ENCODE results near the gene SYVN1.
A peak's percentile ranks its signal among the peaks of the same experiment; 100 is the strongest.
"Not testable (repeated sequence)": the region's sequence is repeated elsewhere in the genome, so short reads cannot be mapped to it uniquely, and the experiment has no call there.

Gene SYVN1

DNA sequence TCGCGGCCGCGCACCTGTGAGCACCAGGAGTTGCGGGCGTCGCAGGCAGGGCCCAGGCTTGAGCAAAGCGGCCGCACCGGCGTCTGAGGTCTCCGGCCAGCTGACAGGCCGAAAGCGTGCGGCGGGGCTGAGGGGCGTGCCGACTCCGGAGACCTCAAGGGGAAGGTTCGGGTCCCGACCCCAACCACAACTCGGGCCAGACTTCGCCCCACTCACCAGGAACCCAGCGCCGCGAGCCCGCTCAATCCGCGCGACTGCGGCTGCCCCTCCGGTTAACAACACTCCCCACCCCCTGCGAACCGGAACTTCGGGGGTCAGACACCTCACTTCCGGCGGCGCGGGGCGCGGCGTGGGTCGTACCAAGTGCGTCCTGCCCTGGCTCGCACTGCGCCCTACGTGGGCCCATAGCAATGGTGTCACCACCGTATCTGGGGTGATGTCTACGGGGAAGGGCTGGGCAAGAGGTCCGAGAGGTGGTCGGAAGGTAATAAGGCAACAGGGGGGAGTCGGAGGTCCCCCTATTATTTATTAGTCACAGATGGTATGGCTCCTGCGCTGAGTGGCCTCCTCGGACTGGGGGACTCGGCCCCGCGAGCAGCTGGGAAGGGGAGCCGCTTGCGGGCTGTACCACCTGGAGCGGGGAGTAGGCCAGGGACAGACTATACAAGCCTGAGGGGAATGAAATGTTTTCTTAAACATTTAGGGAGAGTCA, at the start of gene SYVN1:
Gene SYVN1 (minus strand): TSS at position 280 of the 712 bp plus-strand sequence. CDS start 918 bp downstream, outside the sequence.
- Mint-ChIP-seq H3K27me3 (no peaks in the 10 kb centered on the region), H3K27ac (peak within 1 kb of the TSS; percentile 100), H3K4me1 (ENCODE audit: low read depth) (peaks cover 38% of the 10 kb centered on the region), H3K4me3 (peak within 1 kb of the TSS; percentile 99), H3K9me3 (ENCODE audit: low read depth) (no peaks in the 10 kb centered on the region), H3K36me3 (no peaks in the 10 kb centered on the region)

DNA sequence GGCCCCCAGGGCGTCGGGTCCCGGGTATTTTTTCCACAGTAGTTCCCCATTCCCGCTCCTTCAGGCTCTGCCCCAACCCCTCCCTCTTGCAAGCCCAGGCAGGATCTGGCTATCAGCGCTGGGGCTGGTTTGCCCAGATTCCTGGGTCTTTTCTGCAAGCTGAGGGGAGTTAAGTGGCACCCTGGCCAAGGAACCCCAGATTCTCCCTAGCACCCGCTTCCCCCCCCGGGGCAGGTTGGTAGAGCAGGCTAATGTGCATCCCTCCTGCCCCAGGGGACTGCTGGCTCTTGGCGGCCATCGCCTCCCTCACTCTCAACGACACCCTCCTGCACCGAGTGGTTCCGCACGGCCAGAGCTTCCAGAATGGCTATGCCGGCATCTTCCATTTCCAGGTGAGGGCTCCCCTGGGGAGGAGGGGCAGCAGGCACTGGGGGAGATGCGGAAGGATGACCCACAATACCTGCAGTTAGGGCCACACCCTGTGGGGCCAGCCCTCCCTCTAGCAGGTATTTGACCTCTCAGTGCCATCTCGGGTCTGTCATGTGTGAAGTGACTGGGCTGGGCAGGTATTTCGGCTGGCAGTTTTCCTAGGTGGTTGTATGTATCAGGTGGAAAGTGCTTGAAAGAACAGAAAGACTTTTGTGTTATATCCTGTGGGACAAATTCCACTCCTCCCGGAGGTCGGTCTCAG, 49.0 kb upstream of the SYVN1 start:
- Mint-ChIP-seq H3K36me3 (no peaks in the 10 kb centered on the region), H3K4me3 (peak overlapping the region; percentile 82), H3K27ac (no peak overlapping the region), H3K4me1 (ENCODE audit: low read depth) (peaks cover 21% of the 10 kb centered on the region), H3K9me3 (ENCODE audit: low read depth) (no peaks in the 10 kb centered on the region), H3K27me3 (no peaks in the 10 kb centered on the region)

DNA sequence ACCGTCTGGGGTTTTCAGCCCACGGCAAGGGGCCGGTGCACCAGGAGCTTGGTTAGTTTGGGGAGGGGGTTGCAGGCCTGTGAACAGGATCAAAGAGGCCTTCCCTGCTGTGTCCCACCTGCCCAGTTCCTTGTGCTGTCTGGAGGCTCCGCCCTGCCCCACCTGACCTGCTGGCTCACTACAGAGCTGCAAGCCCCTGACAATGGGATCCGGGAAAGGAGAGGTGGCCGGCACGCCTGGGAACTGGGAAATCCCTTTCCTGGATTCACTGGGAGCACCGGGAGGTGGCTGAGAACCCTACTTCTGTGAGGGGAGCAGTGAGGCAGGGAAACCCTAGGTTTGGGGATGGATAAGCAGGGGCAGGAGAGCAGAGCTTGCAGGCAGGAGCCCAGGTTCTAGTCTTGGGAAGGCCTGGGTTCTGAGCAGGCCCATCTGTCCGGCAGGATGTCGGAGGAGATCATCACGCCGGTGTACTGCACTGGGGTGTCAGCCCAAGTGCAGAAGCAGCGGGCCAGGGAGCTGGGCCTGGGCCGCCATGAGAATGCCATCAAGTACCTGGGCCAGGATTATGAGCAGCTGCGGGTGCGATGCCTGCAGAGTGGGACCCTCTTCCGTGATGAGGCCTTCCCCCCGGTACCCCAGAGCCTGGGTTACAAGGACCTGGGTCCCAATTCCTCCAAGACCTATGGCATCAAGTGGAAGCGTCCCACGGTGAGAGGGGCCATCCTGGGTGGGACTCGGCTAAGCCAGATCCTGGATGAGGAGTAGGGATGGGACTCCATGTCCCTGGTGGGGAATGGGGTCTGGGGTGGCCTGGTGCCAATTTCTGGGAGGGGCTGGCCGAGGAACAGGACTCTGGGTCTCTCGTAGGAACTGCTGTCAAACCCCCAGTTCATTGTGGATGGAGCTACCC, 48.2 kb upstream of the SYVN1 start:
- no peaks in the 10 kb centered on the region for H3K27me3 Mint-ChIP-seq
- peak overlapping the region; percentile 82 for H3K4me3 Mint-ChIP-seq
- peak overlapping the region; percentile 61 for H3K27ac Mint-ChIP-seq
- peaks cover 21% of the 10 kb centered on the region for H3K4me1 Mint-ChIP-seq (ENCODE audit: low read depth)
- no peaks in the 10 kb centered on the region for H3K36me3 Mint-ChIP-seq
- no peaks in the 10 kb centered on the region for H3K9me3 Mint-ChIP-seq (ENCODE audit: low read depth)

DNA sequence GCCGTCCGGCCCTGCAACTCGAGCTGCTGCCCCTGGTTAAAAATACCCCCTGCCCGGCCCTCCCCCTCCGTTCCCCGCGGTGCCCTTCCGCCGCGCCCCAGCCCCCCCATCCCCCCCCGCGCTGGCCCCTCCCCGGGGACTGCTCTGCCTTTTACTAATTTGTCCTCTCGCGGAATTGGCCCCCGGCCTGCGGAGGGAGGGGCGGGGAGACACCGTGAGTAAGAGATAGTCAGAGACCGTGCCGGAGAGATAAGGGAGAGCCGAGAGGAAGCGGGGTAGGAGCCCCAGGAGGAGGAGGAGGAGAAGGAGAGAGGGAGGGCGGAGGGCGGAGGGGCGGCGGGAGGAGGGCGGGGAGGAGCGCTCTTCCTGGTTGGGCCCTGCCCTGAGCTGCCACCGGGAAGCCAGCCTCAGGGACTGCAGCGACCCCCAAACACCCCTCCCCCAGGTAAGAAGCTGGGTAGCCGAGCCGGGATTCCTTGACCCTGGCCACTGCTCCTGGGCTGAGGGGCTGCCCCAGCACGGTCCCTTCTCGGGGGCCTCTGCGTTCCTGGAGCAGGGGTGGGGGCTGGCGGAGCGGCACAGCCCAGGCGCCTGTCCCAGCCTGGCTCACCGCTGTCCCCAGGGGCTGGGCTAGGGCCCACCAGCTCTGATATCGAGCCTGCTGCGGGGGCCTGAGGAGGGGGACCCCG, 47.4 kb upstream of the SYVN1 start, which contains the start of gene CAPN1:
Gene CAPN1 (plus strand): TSS at position 360 of the 689 bp plus-strand sequence. CDS start 774 bp downstream, outside the sequence.
- Mint-ChIP-seq H3K4me3 (peak within 1 kb of the TSS; percentile 92), H3K36me3 (no peaks in the 10 kb centered on the region), H3K9me3 (ENCODE audit: low read depth) (no peaks in the 10 kb centered on the region), H3K4me1 (ENCODE audit: low read depth) (peaks cover 21% of the 10 kb centered on the region), H3K27me3 (no peaks in the 10 kb centered on the region), H3K27ac (peak within 1 kb of the TSS; percentile 70)

DNA sequence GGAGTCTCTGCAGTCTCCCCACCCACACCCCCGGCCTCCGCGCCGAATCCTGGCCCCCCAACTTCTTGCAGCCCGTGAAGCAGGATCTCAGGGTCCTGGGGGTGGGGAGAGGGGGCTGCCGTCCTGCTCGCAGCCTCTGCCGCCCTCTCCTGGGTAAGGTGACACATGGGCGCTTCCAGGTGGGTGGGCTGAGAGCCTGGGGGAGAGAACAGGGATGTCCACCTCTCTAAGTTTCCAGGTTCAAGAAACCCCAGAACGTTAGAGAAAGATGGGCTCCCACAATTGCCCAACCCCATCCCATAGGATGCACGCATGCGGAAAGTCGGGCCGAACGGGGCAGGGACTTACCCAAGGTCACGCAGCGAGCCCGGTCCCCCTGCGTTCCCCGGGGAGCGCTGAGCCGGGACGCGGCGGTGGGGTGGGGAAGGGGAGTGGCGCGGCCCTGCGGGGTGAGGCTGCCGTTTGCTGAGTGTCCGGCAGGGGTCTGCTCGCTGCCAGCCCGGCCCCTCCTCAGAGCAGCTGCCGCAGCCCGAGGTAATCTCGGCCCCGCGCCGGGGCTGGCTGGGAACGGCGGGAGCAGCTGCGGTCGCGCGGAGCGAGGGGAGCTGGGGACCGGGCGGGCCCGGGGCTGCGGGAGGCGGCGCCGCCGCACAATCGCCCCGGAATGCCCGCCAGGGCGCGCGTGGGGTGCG, 46.7 kb upstream of the SYVN1 start:
- H3K36me3 Mint-ChIP-seq: no peaks in the 10 kb centered on the region
- H3K4me1 Mint-ChIP-seq (ENCODE audit: low read depth): peaks cover 21% of the 10 kb centered on the region
- no peaks in the 10 kb centered on the region for H3K9me3 Mint-ChIP-seq (ENCODE audit: low read depth)
- peak overlapping the region; percentile 70 for H3K27ac Mint-ChIP-seq
- H3K27me3 Mint-ChIP-seq: no peaks in the 10 kb centered on the region
- H3K4me3 Mint-ChIP-seq: peak overlapping the region; percentile 89

DNA sequence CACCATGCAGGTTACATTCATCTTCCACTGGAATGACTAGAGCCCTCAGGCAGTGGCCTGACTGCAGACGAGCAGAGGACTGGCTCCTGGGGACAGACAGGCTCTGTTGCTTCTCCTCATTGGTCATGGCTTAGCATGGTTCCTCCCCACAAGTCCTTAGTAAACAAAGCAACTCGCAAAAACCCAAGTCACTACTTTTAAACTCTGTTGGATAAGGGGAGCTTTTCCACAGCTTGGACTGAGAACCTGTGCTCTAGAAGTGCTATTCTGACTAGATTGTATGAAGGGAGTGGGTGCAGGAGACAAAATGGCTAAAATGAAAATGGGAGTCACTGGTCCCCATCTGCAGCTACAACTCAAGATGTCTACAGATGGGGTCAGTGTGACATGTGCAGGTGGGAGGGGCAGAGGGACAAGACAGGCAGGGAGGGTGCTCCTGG, 40.3 kb upstream of the SYVN1 start:
- H3K9me3 Mint-ChIP-seq (ENCODE audit: low read depth); H3K27me3 Mint-ChIP-seq: not testable (repeated sequence)

DNA sequence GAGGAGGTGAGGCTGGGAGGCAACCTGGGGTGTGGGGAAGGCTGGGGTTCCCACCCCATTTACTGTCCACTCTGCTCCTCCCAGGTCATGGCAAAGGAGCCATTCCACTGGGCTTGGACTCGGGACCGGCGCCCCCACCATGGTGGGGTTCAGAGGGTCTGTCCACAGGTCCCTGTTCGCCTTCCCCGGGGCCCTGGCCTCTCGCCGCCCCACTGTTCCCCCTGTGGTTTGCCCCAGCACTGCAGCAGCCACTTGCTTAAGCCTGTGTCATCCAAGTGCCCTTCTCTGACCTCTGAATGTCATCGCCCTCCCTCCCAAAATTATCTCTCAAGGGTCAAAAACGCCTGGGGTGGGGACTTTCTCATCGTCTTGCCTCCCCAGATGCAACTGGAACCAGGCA, 38.3 kb upstream of the SYVN1 start:
- no peaks in the 10 kb centered on the region for H3K27me3 Mint-ChIP-seq
- no peak overlapping the region for H3K27ac Mint-ChIP-seq
- no peaks in the 10 kb centered on the region for H3K9me3 Mint-ChIP-seq (ENCODE audit: low read depth)
- no peak overlapping the region for H3K4me3 Mint-ChIP-seq
- no peaks in the 10 kb centered on the region for H3K36me3 Mint-ChIP-seq
- no peaks in the 10 kb centered on the region for H3K4me1 Mint-ChIP-seq (ENCODE audit: low read depth)

More for the DNA sequence above, 40.3 kb upstream of the SYVN1 start:
- H3K4me3 Mint-ChIP-seq; H3K4me1 Mint-ChIP-seq (ENCODE audit: low read depth); H3K36me3 Mint-ChIP-seq; H3K27ac Mint-ChIP-seq: not testable (repeated sequence)

DNA sequence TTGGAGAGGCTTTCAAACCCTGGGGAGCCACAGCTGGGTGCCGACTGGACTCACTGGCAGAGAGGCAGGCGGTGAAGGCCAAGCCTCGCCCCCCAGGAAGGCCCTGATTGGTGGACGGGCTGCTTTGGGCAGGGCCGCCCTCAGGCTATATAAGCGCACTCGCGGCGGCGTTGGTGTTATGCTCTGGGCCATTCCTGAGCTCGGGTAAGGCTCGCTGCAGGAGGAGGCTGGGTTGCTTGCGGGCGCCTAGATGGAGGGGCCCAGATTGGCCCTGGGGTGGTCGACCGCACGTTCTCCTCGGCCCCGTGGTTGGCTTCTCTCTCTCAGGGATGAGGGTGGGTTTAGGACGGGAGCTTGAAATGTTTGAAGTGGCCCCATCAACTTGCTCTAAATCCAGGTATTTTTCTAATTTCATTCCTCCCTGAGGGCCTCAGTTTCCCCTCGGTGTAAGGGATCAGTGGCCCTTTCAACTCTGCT, 35.8 kb upstream of the SYVN1 start, which contains the start of gene SPDYC:
Gene SPDYC (plus strand): TSS at position 176 of the 477 bp plus-strand sequence. CDS start 1,125 bp downstream, outside the sequence.
- Mint-ChIP-seq H3K9me3 (ENCODE audit: low read depth) (no peaks in the 10 kb centered on the region), H3K27me3 (no peaks in the 10 kb centered on the region), H3K4me1 (ENCODE audit: low read depth) (no peaks in the 10 kb centered on the region), H3K4me3 (no peak within 1 kb of the TSS), H3K27ac (no peak within 1 kb of the TSS), H3K36me3 (no peaks in the 10 kb centered on the region)

DNA sequence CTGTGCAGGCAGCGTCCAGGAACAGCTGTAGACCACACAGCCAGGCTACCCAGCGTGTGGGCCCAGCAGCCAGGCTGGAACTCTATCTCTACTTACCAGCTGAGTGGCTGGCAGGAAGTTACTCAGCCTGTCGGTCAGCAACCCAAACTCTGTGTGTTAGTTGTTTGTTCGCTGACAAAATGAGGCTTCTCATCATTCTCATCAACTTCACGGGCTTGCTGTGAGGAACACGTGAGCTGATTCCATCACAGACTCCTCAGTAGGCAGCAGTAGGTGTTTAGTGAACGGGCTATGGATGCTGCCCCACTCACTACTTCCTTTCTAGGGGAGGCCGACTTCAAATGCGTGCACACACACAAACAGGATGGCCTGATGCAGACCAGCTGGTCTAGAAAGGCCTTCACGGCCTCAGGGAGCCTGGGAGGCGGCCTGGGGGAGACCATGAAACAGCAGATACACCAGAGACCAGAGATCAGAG, 34.9 kb upstream of the SYVN1 start:
- H3K4me1 Mint-ChIP-seq (ENCODE audit: low read depth): no peaks in the 10 kb centered on the region

DNA sequence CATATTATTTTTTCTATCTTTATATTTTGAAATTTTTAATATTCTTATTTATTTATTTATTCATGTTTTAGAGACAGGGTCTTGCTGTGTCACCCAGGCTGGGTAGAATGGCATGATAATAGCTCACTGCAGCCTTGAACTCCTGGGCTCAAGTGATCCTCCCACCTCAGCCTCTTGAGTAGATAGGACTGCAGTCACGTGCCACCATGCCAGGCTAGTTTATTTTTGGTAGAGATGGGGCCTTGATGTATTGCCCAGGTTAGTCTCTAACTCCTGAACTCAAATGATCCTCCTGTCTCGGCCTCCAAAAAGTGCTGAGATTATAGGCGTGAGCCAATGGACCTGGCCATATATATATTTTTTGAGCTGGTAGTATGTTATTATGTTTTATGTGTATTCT, 33.3 kb upstream of the SYVN1 start:
- Mint-ChIP-seq H3K4me3 (no peak overlapping the region), H3K9me3 (ENCODE audit: low read depth) (no peaks in the 10 kb centered on the region), H3K4me1 (ENCODE audit: low read depth) (no peaks in the 10 kb centered on the region), H3K36me3 (no peaks in the 10 kb centered on the region), H3K27me3 (no peaks in the 10 kb centered on the region), H3K27ac (no peak overlapping the region)

More for the DNA sequence above, 34.9 kb upstream of the SYVN1 start:
- no peaks in the 10 kb centered on the region for H3K27me3 Mint-ChIP-seq
- no peak overlapping the region for H3K27ac Mint-ChIP-seq
- H3K4me3 Mint-ChIP-seq: no peak overlapping the region
- no peaks in the 10 kb centered on the region for H3K36me3 Mint-ChIP-seq
- no peaks in the 10 kb centered on the region for H3K9me3 Mint-ChIP-seq (ENCODE audit: low read depth)

DNA sequence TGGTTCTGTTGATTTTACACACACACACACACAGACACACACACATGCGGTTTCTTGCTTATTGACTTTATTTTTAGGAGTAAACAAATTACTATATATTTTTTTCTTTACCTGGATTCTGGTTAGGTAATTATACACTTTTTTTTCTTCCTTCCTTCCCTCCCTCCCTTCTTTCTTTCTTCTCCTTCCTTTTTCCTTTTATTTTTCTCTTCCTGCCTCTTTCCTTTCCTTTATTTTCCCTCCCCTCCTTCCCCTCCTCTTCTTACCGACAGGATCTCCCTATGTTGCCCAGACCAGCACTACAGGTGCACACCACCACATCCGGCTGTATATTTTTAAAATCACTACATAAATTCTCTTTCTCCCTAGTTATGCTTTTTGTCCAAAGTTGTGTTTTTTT, 32.6 kb upstream of the SYVN1 start:
- Mint-ChIP-seq H3K4me1 (ENCODE audit: low read depth) (no peaks in the 10 kb centered on the region), H3K9me3 (ENCODE audit: low read depth) (no peaks in the 10 kb centered on the region), H3K4me3 (no peak overlapping the region), H3K27ac (no peak overlapping the region), H3K27me3 (no peaks in the 10 kb centered on the region), H3K36me3 (no peaks in the 10 kb centered on the region)

DNA sequence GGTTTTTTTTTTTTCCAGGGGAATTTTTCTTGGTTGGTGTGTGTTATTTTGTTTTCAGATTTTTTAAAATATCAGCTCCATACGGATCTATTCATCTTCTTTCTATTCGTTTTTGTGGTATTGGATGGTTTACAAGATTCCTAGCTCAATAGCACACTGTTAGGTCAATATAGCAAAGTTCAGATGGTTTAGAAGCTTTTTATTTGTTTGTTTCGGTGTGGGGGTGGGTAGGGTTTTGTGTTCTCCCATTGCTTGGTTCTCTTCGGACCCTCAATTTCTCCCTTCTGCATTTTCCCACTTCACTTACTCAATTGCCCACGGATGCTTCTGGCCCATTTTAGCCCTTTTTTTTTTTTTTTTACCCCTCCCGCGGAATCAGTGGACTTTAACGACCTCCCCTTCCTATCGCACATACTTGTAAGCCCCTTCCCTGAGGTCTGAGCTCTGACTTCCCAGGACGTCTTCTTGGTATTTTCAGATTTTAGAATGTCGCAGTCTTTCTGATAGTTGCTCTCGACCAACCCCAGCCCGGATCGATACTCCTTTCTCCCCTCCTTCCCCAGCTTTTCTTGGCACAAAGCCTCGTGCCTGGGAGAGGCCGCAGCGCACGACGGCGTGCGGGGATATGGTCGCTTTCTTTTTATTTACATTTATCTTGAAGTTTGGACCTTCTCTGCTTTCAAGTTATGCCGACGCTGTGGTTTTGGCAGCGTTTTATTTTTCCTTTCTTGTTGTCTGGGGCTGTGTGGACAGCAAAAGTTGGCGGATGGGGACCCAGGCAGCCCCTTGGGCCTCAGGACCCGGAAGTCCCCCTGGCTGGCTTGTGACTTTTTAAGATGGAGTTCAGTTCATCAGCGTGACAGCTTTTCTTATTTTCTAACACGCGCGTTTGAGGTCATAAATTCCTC, 31.3 kb upstream of the SYVN1 start:
- Mint-ChIP-seq H3K4me1 (ENCODE audit: low read depth) (no peaks in the 10 kb centered on the region), H3K27me3 (no peaks in the 10 kb centered on the region), H3K36me3 (no peaks in the 10 kb centered on the region), H3K27ac (no peak overlapping the region), H3K9me3 (ENCODE audit: low read depth) (no peaks in the 10 kb centered on the region), H3K4me3 (no peak overlapping the region)

DNA sequence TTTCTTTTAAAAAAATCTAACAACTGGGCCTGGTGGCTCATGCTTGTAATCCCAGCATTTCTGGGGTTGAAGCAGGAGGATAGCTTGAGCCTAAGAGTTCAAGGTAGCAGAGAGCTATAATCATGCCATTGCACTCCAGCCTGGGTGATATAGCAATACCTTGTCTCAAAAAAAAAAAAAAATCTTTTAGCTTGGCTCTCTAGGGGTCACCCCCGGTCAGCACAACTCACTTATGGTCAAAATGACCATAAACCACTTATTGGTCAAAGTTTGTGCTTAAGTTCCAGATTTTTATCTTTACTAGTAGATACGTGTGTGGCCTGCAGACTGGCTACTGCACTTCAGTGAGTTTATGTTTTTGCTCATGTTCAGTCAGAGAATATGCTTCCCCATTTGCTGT, 29.4 kb upstream of the SYVN1 start:
- Mint-ChIP-seq H3K36me3 (no peaks in the 10 kb centered on the region), H3K27me3 (no peaks in the 10 kb centered on the region), H3K4me3 (no peak overlapping the region), H3K9me3 (ENCODE audit: low read depth) (no peaks in the 10 kb centered on the region), H3K27ac (no peak overlapping the region), H3K4me1 (ENCODE audit: low read depth) (no peaks in the 10 kb centered on the region)

All from activated naive CD8-positive, alpha-beta T cell (primary cell).